Skin epidermis (tissue), 12 donors: ENCODE measurements around the gene CLDND2.

ENCODE experiments used
- H3K27ac ChIP-seq, 21 experiments: fragments of 200-600 bp; sonication (generic) in 11 of 21; one replicate each; pipeline ENCODE4 v1.5.0; 2020; ENCODE audit warnings: mild to moderate bottlenecking in 3 of 21, inconsistent platforms in 2 of 21, moderate library complexity in 2 of 21
- H3K4me3 ChIP-seq, 7 experiments: fragments of 200-600 bp; sonication (generic) in 2 of 7; one replicate each; pipeline ENCODE4 v1.5.0; 2020; ENCODE audit warnings: inconsistent platforms in 2 of 7, mild to moderate bottlenecking in 2 of 7, moderate library complexity in 1 of 7

Gene CLDND2

DNA sequence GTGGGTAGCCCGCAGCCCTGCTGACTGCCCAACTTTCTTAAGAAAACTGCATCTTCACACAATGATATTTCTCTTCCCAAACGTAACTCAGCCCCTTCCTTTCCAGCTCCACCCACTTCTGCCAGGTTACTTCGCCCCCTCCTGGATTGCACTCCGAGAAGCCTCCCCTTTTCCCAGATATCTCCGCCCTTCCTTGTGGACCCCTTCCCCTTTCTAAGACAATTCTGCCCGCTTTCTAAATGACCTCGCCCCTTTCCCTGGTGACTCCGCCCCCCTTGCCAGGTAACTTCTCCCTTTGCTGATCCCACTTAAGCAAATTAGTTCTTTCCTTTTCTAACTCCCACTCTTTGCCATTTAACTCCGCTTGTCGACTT is 29.5 kb downstream of the CLDND2 start:
- Histone ChIP-seq H3K27ac (peak overlapping the region in 6 of 21 experiments; percentile 12 to 75 (median 55)), H3K4me3 (peak overlapping the region; percentile 38 to 69 (median 60))

DNA sequence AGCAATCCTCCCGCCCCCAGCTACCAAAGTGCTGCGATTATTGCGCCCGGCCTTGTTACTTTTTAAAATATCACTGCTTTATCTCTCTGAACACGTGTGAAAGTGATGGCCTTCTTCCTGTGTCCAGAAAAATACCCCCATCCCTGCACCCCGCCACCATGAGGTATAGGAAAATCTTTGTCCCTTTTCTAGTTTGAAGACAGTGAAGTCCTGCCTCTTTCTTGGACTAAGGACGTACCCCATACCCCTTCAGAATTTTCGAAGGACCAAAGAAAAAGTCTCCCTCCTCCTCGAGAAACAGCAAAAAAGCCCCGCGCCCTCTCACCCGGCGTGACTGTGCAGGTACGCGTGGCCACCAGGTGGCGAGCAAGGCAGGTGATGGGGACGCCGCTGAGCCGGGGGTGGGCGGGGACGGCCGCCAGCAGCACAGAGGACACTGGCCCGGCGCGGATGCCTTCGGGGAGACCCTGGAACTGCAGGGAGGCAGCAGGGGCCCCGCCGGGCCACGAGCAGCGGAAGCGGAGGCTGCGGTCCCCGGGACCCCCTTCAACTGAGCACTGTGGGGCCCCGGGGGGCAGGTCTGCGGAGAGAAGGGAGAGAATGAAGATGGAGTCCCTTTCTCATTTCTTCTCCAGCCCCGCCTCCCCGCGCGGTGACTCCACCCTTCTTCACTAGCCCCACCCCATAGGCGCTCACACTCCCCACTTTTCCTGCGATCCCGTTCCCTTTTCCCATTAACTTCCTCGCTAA is 30.1 kb downstream of the CLDND2 start:
- H3K27ac ChIP-seq = peak overlapping the region in 7 of 21 experiments; percentile 12 to 75 (median 50)
- peak overlapping the region; percentile 38 to 69 (median 60) for H3K4me3 ChIP-seq

DNA sequence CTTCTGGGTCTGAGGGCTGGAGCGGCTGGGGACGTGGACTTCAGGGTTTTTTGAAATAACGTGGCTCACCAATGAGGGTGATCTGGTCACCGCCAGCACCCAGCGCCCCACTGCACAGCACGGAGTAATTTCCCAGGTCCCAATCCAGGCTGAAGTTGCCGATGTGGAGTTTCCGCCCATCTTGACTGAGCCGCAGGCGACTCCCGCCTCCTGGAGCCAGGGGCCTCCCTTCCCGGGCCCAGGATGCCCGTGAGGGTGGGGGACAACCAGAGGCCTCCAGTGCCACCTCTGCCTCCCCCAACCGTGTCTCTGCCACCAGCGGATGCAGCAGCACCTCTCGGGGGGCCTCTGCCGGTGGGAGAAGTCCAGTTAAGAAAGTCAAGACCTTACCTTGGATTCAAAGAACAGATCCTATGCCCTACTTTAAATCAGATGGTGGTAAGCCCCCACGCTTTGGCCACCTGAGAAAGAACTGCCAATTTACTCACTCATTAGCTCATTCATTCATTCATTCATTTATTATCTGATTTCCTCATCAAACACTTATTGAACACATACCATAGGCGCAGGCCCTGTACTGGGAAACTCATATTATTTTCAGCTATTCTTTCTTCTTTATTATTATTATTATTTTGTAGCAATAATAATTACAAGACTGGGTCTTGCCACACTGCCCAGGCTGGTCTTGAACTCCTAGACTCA is 30.8 kb downstream of the CLDND2 start:
- Histone ChIP-seq H3K27ac (peak overlapping the region in 1 of 21 experiments; percentile 75), H3K4me3 (no peak overlapping the region)

DNA sequence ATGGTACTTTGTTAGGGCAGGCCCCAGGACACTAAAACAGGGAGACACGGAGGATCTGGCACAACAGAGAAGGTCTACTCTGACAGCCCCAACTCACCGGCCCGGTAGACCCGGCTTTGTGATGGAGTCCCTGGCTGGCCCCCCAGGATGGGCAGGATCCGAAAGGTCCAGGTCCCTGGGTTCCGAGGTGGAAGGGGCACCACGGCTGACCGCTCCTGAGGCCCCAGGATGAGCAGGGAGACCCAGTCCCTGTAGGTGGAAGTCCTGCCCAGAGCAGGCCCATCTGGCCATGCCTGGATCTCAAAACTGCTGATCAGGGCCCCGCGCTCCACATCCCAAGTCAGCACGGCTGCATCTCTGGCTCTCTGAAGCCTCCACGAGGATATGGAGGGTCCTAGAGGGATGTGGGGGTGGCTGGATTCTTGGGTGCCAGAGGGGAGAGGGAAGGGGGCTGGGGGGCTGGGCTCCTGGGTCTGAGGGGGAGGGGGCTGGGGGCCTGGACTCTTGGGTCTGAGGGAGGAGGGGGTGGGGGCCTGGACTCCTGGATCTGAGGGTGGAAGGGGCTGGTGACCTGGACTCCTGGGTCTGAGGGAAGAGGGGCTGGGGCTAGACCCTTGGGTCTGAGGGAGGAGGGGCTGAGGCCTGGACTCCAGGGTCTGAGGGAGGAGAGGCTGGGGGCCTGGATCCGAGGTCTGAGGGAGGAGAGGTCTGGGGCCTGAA is 31.5 kb downstream of the CLDND2 start:
- H3K4me3 ChIP-seq = no peak overlapping the region
- H3K27ac ChIP-seq = no peak overlapping the region

DNA sequence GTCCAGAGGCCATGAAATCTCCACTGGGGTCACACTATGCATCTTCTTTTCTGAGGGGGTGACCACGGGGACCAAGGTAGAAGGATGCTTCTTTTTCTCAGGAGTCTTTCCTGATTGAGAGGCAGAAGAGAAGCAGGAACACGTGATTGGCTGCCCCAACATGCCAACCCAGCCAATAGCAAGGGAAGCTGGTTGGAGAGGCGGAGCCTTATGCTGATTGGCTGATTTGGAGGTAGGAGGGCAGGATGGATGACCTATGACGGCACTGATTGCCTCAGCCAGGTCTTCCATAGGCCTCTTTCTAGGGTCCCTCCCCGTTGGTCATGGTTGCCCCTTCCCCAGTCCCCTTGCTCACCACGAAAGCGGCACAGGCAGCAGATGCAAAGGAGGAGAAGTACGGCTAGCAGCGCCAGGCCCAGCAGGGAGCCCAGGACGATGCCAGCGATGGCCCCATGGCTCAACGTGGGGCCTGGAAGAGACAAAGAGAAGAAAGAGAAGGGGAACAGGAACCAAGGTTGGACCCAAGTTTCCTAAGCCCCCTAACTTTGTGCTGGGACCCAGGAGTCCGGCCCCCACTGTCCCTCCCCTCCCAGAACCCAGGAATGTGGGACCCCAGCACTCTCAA is 34.9 kb downstream of the CLDND2 start:
- Histone ChIP-seq H3K4me3 (no peak overlapping the region), H3K27ac (no peak overlapping the region)

DNA sequence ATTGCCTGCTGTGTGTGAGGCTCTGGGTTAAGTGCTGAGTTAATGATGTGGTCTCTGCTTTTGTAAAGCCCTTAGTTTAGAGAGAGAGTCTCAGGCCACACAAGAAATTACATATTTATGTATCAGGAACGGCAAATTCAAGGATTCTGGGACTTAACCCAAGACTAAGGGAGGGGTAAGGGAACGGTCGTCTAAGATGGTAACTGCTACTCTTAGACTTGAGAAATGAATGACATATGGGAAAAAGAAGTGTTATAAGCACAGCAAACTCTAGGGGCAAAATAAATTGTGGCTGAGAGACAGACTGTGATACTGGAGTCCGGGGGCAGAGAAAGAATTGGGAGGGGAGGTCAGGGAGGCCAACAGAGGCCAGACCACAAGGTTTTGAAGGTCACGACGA is 37.1 kb downstream of the CLDND2 start:
- Histone ChIP-seq H3K27ac (no peak overlapping the region), H3K4me3 (no peak overlapping the region)

DNA sequence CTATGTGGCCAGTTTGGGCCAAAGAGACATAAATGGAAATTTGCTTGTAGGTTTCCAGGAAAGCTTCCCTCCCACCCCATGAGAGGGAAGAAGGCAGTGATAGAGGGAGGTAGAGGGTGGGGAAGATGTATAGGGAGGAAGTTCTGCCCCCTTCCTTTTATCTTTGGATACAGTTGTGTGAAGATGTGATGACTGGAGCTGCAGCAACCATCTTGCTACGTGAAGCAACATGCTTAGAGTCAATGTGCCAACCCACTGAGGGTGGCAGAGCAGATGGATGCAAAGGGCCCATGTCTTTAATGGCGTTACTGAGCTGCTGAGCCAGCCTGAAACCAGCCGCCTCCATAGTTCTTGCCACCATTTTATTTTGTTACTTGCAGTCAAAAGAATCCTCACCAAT is 37.6 kb downstream of the CLDND2 start:
- H3K27ac ChIP-seq = no peak overlapping the region
- no peak overlapping the region for H3K4me3 ChIP-seq

DNA sequence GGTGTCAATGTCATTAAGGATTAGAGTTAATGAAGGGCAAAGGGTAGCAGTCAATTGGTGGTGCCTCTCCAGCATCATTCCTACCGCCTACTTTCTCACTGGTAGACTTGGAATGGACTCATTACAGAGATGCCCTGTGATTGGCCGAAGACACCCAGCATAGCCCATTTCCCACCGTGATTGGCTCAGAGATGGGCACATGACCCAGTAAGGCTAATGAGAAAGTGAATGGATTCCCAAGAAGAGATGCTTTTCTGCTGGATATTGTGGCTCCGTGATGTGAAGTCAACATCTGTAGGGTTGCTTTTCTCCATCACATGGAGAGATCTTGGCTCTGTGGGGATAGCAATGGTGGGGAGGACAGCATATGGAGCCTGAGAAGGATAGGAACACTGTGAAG is 38.4 kb downstream of the CLDND2 start:
- Histone ChIP-seq H3K4me3 (no peak overlapping the region), H3K27ac (no peak overlapping the region)

DNA sequence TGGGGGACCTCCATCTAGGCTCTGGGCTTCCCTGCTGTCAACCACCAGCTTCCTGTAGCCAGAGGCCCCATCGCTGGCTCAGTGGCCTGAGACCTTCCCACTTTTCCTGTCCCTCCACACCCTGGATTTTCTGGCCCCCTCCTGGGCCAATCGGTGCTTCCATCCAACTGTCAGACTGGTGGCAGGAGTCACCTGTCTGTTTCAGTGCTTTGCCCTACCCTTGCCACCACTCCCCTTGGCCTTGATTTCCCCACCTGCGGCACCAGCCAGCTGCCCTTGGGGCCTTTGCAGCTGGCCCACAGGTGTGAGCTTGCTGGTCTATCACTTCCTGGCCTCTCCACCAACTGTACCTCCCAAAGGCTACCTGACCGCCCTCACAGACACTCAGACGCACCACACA is 39.4 kb downstream of the CLDND2 start:
- H3K4me3 ChIP-seq = no peak overlapping the region
- H3K27ac ChIP-seq = no peak overlapping the region

DNA sequence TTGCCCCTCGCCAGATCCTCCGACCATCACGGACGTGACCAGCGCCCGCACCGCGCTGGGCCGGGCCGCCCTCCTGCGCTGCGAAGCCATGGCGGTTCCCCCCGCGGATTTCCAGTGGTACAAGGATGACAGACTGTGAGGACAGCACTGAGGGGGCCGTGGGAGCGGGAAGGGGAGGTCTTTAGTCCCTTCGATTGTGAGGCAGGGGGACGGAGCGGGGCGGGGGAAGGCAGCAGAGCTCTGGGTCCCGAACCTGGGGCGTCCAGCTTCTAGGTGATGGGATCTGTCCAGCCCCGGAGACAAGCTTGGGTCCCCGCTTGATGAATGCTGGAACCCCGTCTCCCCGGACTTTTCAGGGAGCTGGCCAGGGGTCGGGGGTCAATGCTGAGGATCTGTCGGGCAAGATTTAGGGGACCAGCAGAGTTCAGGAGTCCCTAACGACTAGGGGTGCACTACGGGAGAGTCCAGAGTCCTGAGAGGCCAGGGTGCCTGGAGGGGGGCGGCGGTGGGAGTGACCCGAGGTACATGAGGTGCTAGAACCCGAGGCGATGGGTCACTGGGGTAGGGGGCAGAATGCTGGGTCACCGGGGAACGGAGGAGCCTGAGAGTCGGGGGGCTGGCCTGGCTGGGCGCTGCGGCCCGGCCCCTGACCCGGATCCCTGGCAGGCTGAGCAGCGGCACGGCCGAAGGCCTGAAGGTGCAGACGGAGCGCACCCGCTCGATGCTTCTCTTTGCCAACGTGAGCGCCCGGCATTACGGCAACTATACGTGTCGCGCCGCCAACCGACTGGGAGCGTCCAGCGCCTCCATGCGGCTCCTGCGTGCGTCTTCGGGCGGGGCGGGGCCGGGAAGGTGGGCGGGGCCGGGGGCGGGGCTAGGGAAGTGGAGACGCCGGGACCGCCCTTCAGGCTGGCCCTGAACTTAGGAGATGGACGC is 41.5 kb downstream of the CLDND2 start:
- H3K27ac ChIP-seq = no peak overlapping the region
- peak overlapping the region in 2 of 7 experiments; percentile 5 to 11 for H3K4me3 ChIP-seq

DNA sequence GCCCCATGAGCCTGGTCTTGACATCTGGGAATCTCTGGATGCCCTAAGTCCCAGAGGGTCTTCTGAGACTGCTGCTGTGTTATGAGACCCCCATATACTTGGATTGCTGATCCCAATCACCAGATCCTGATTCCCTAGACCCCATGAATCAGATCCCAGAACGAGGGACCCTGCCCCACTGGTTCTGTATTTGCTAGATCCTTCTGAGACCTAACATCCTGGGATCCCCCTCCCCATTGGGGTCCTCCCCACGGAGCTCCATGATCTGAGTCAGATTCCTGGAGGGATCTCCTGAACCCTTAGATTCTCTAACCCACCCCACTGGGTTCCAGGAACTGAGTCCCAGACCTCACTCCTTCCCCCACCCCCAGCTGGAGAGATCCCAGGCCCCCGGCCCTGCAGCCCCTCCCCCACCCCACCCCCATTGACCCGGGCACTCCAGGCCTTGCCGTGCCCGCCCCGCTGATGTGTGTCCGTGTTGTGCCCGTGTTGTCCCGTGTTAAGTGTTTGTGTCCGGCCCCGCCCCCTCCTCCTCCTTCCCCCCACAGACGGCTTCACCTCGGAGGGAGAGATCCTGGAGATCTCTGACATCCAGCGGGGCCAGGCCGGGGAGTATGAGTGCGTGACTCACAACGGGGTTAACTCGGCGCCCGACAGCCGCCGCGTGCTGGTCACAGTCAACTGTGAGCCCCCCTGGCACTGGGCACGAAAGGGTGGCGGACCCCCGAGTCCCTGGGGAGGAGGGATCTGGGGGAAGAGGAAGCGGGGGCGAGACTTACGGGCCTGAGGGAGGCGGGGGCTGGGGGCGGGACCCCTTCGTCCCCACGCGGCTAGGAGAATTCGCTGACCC is 42.4 kb downstream of the CLDND2 start:
- H3K27ac ChIP-seq = no peak overlapping the region
- H3K4me3 ChIP-seq = no peak overlapping the region

DNA sequence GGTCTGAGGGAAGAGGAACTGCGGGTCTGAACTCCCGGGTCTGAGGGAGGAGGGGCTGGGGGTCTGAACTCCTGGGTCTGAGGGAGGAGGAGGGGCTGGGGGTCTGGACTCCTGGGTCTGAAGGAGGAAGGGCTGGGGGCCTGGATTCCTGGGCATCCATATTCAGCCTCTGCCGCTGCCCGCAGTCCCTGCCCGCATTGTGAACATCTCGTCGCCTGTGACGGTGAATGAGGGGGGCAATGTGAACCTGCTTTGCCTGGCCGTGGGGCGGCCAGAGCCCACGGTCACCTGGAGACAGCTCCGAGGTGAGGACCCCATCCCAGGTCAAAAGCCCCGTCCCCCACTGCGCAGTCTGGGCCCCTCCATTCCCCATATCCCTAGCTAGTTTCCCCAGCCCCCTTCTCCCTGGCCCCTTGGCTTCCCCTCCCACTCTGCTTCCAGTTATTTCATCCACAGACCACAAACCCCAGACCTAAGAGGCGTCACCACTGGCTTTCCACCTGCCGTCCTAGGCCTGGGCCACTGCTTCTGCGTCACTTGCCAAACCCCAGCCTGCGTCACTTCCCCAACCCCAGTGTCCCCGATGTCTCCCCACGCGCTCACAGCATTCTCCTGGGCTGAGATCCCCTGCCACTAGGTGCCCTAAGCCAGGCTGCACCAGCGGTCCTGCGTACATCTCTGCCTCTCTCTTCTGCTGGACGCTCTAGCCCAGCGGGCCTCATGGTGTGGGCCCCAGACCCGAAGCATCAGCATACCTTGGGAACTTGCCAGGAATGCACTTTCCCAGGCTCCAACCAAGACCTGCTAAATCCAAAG is 43.4 kb downstream of the CLDND2 start:
- no peak overlapping the region for H3K27ac ChIP-seq
- no peak overlapping the region for H3K4me3 ChIP-seq

DNA sequence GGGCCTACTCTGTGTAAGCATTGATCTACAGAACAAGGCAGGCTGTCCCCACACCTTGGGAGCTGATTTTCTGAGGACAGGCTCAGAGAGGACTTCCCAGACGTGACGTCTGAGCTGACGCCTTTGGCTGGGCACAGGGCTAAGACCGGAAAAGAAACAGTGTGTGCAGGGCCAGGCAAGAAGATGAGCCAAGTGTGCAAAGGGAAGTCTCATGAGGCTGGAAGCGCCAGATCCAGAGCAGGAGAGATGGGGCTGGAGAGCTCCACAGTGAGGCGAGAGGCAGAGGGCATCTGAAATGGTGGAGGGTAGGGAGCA is 44.7 kb downstream of the CLDND2 start:
- H3K27ac ChIP-seq = no peak overlapping the region
- H3K4me3 ChIP-seq = no peak overlapping the region

DNA sequence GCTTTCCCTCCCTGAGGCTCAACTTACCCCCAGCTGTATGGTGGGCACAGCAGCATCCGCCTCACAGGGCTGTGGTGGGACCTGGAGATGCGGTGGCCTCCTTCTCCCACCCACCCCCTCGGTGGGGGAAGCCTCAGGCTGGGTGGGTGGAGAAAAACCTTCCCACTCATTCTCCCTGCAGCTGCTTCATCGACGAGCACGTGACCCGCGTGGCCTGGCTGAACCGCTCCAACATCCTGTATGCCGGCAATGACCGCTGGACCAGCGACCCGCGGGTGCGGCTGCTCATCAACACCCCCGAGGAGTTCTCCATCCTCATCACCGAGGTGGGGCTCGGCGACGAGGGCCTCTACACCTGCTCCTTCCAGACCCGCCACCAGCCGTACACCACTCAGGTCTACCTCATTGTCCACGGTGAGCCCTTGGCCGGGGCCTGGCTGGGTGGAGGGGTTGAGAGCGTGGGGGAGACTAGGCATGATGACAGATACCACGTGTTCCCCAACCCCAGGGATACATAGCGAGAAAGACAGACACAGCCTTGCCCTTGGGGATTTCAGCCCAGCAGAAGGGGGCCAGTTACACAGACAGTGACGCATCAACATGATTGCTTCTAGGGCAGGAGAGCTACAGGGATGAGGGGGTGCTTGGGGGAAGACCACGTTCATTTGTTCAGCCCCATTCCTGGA is 45.2 kb downstream of the CLDND2 start:
- Histone ChIP-seq H3K4me3 (no peak overlapping the region), H3K27ac (no peak overlapping the region)

DNA sequence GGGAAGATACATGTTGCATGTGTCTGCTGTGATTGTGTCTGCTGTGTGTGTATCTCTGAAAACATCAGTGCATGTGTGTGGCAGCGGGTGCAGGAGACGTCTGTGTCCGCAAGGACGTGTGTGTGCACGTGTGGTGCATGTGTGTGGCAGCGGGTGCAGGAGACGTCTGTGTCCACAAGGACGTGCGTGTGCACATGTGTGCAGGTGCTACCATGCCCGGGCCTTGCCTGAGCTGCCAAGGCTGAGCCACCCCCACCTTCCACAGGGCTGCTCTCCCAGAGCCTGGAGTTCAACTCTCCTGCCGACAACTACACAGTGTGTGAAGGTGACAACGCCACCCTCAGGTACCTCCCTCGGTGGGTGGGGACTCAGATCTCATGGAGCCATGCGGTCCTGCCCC is 47.0 kb downstream of the CLDND2 start:
- Histone ChIP-seq H3K27ac (no peak overlapping the region), H3K4me3 (no peak overlapping the region)

DNA sequence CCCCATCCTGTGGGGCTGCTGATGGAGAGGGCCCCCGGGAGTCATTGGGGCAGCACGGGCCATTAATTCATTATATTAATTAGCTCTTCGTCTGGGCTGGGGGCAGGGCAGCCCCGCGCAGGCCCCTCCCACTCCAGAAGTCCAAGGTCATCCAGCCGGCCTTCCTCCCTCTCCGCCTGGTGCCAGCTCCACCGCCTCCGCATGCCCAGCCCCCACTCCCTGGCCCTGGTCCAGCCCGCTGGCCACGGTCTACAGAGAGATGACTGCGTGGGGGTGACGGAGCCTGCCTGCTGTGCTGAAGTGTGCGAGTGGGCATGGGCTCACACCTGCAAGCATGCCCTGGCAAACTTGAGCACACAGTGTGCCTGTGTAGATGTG is 48.5 kb downstream of the CLDND2 start:
- H3K4me3 ChIP-seq = no peak overlapping the region
- H3K27ac ChIP-seq = no peak overlapping the region

DNA sequence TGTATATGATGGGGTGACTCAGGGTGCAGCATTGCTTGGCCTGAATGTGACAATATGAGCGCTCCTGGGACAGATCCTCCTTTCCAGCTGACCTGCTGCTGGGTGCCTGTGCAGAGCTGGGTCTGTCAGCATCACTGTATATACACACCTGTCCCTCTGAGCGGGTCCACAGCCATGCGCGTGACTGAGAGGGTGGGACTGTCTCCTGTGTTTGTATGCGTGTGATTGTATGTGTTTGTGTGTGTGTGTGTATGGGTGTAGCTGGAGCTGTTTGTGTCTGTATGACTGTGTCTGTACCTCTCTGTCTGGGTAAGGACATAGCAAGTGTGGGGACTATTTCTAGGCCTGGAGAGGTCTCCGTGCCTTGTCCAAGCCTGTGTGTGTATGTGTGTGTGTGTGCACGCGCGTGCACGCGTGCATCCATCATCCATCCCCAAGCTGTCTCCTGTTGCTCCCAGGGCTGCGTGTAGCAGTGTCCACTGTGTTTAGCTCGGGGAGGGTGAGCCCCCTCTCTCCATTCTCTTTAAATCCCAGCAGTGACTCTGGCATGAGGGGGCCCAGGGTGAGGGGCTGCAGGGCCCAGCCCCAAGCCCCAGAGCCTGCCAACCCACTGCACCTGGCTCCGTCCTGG is 49.0 kb downstream of the CLDND2 start:
- no peak overlapping the region for H3K4me3 ChIP-seq
- no peak overlapping the region for H3K27ac ChIP-seq
